Kidney (tissue), 14 donors: ENCODE measurements around the gene ITGA3. TPM values are rescaled to one million over a fixed set of nuclear protein-coding genes. Genes with fewer than 3 reads are reported as not detected.

Experiments used
- DNase-seq, 5 donors: peaks; one replicate each; pipeline ENCODE4 v3.0.0-alpha.2; 2013 to 2020
- FAIRE-seq: peaks from 2 replicates; lab custom pipeline; 2012; peaks lifted over from hg19 to GRCh38; lab: Jason Lieb, UNC
- H3K27ac ChIP-seq, 2 donors: one replicate each; pipeline ENCODE4 v1.7.0; 2013; ENCODE audit warnings: low read depth in 2 of 2, low read length in 2 of 2, inconsistent platforms in 1 of 2
- H3K27me3 ChIP-seq: one replicate; pipeline ENCODE4 v1.7.1; 2013; ENCODE audit warnings: low read length, inconsistent platforms; ENCODE audit not compliant: control insufficient read depth, insufficient read depth
- H3K36me3 ChIP-seq, 3 donors: one replicate each; pipeline versions ENCODE4 v1.7.0 to v1.7.1; 2013; ENCODE audit warnings: low read length in 3 of 3, control low read depth in 1 of 3, inconsistent platforms in 1 of 3; ENCODE audit not compliant: insufficient read depth in 3 of 3, control insufficient read depth in 2 of 3
- H3K4me1 ChIP-seq, 3 donors: one replicate each; pipeline versions ENCODE4 v1.7.0 to v1.7.1; 2013; ENCODE audit warnings: low read length in 3 of 3, inconsistent platforms in 1 of 3, low read depth in 1 of 3; ENCODE audit not compliant: control insufficient read depth in 2 of 3, insufficient read depth in 2 of 3
- H3K4me3 ChIP-seq, 3 donors: one replicate each; pipeline versions ENCODE4 v1.7.0 to v1.8.1; 2013; ENCODE audit warnings: low read length in 3 of 3, control low read depth in 1 of 3, inconsistent platforms in 1 of 3
- H3K9ac ChIP-seq, 3 donors: one replicate each; pipeline versions ENCODE4 v1.7.0 to v1.7.1; 2013; ENCODE audit warnings: low read length in 3 of 3, control low read depth in 1 of 3, inconsistent platforms in 1 of 3
- H3K9me3 ChIP-seq, 3 donors: one replicate each; pipeline versions ENCODE4 v1.7.0 to v1.7.1; 2013; ENCODE audit warnings: low read length in 3 of 3, control low read depth in 1 of 3, inconsistent platforms in 1 of 3; ENCODE audit not compliant: control insufficient read depth in 2 of 3, insufficient read depth in 1 of 3
- intact Hi-C: fragments of 100-400 bp; cut with DNase I; formaldehyde crosslinking; loops from one replicate; pipeline ENCODE4 v1.11.1; 2022
- polyA plus RNA-seq: library from polyadenylated mRNA; stranded (reverse); fragments of 350-450 nt; fragmentation: Illumina TruSeq; extraction: RNeasy Lipid Tissue Mini Kit (QIAGEN cat#74804); gene quantifications from one replicate; pipeline ENCODE4 v1.2.3, GENCODE V29; 2014; ENCODE audit warnings: low read depth, low replicate concordance; ENCODE audit not compliant: insufficient read depth
- total RNA-seq: library from RNA; stranded (reverse); fragmentation: NEBNext Ultra II Directional; extraction: Animal tissue kit (Norgen Biotek cat#: 25700); gene quantifications from one replicate; pipeline ENCODE4 v1.2.1, GENCODE V29; 2021
- TF ChIP-seq, protein P1 (sequence below): IDR thresholded peaks from 3 replicates; pipeline ENCODE4 v1.5.1; 2012; ENCODE audit warnings: mild to moderate bottlenecking, moderate library complexity, borderline replicate concordance; ENCODE audit not compliant: insufficient read depth; ENCODE audit errors: extremely low read depth
- donor health status: control.
- donor health status: control.
- donor health status: control.
- donor health status: control.
- donor health status: control.
- donor health status: DM: yes; HTN: yes; CAD: no.
- donor health status: Normal renal cell carcinoma (clear cell type).

The ITGA3 gene
- total and polyA plus RNA-seq, 2 donors from 2014 or later, result 117 to 367 TPM

DNA sequence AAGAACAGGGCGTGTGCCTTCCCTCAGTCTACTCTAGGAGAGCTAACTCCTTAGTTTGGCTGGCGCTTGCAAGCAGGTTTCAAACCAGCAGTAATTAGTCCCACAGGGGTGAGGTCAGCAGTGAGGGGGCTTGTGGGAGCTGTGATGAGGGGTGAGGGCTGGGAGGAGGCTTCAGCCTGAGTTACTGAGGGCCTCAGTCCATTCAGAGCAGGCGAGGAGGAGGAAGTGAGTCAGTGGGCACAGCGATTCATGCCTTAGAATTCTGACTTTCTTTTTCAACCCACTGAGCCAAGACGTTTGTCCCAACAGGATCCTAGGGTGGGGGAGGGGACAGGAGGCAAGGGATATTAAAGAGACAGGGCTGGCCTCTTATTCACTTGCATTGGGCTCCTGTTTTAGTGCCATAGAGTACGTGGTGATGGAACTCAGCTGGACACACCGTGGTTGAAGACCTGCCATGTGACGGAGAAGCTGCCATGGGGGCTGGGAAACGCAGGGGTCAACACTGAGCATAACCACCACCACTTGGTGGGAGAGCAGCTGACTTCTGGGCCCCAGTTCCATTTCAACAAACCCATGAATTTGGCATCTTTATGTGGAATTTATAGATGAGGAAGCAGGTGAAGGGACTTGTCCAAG, 8.3 kb upstream of the ITGA3 start:
- no peak for FAIRE-seq
- peaks cover 8 to 34% (median 14%) of the 10 kb centered on the region in 3 donors for H3K4me1 ChIP-seq
- no peak overlapping the region for H3K4me3 ChIP-seq
- no peaks in the 10 kb centered on the region for H3K27me3 ChIP-seq
- peak in 4 of 5 donors; percentile 48 to 83 (median 70) for DNase-seq
- no peaks in the 10 kb centered on the region for H3K9me3 ChIP-seq
- TF ChIP-seq, protein P1, sequence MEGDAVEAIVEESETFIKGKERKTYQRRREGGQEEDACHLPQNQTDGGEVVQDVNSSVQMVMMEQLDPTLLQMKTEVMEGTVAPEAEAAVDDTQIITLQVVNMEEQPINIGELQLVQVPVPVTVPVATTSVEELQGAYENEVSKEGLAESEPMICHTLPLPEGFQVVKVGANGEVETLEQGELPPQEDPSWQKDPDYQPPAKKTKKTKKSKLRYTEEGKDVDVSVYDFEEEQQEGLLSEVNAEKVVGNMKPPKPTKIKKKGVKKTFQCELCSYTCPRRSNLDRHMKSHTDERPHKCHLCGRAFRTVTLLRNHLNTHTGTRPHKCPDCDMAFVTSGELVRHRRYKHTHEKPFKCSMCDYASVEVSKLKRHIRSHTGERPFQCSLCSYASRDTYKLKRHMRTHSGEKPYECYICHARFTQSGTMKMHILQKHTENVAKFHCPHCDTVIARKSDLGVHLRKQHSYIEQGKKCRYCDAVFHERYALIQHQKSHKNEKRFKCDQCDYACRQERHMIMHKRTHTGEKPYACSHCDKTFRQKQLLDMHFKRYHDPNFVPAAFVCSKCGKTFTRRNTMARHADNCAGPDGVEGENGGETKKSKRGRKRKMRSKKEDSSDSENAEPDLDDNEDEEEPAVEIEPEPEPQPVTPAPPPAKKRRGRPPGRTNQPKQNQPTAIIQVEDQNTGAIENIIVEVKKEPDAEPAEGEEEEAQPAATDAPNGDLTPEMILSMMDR, result no peak
- H3K27ac ChIP-seq, result no peak overlapping the region
- no peak overlapping the region for H3K9ac ChIP-seq
- intact Hi-C loops, result no loop called here
- H3K36me3 ChIP-seq, result no peaks in the 10 kb centered on the region

DNA sequence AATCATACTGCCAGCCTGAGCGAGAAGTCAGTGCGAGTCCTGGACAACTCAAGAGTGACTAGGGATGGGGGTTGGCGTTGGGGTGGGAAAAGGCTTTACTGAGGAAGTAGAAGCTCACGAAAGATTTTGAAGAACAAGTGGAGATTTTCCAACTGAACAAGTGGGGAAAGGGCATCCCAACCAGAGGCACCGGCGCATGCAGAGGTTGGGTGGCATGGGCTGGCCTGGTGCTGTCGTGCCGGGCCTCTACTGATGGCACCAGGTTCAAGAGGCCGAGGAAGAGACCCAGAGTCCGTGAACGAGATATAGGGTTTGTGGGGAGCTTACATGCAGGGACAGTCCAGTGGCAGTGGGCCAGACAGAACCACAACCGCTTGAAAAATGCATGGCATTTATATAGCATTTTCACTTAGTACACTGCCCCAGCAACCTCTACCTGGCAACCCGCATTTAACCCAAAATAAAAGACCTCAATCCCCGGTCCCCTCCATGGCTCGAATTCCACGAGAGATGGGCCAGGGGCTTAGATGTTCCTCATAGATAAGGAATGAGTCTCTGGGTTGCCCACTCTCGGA, 7.7 kb upstream of the ITGA3 start:
- no peaks in the 10 kb centered on the region for H3K27me3 ChIP-seq
- peaks cover 10 to 36% (median 20%) of the 10 kb centered on the region in 3 donors for H3K4me1 ChIP-seq
- H3K36me3 ChIP-seq, result no peaks in the 10 kb centered on the region
- no peak overlapping the region for H3K4me3 ChIP-seq
- no peak for DNase-seq
- no peak overlapping the region for H3K27ac ChIP-seq
- intact Hi-C loops, result no loop called here
- no peak overlapping the region for H3K9ac ChIP-seq
- TF ChIP-seq, protein P1, result no peak
- no peaks in the 10 kb centered on the region for H3K9me3 ChIP-seq
- FAIRE-seq, result no peak

DNA sequence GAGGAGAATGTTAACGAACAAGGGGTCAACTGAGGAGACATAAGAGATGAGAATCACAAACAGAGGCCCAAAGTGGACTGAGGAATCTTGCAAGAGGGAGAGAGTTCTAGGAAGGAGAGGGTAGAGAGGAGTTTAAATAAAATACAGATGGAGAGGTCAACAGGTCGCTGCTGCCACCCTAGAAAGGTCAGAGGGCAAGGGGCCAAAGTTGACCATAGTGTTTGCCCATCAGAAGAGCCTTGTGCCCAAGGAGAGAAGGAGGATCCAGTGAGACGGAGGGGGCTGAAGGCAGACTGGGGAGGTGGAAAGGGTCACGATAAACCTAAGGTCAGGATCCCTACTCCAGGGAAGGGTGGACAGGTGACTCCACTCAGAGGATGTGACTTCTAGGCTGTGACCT, 6.9 kb upstream of the ITGA3 start:
- no peaks in the 10 kb centered on the region for H3K9me3 ChIP-seq
- FAIRE-seq (no peak), DNase-seq (no peak)
- intact Hi-C loops, result no loop called here
- H3K27me3 ChIP-seq, result no peaks in the 10 kb centered on the region
- no peak overlapping the region for H3K9ac ChIP-seq
- H3K4me1 ChIP-seq, result peaks cover 10 to 36% (median 25%) of the 10 kb centered on the region in 3 donors
- TF ChIP-seq, protein P1, result no peak
- no peak overlapping the region for H3K4me3 ChIP-seq
- H3K36me3 ChIP-seq, result no peaks in the 10 kb centered on the region
- no peak overlapping the region for H3K27ac ChIP-seq
